ENCODE results near the gene WIZ.
"Not testable (repeated sequence)": the region's sequence is repeated elsewhere in the genome, so short reads cannot be mapped to it uniquely, and the experiment has no call there.

WIZ gene

DNA sequence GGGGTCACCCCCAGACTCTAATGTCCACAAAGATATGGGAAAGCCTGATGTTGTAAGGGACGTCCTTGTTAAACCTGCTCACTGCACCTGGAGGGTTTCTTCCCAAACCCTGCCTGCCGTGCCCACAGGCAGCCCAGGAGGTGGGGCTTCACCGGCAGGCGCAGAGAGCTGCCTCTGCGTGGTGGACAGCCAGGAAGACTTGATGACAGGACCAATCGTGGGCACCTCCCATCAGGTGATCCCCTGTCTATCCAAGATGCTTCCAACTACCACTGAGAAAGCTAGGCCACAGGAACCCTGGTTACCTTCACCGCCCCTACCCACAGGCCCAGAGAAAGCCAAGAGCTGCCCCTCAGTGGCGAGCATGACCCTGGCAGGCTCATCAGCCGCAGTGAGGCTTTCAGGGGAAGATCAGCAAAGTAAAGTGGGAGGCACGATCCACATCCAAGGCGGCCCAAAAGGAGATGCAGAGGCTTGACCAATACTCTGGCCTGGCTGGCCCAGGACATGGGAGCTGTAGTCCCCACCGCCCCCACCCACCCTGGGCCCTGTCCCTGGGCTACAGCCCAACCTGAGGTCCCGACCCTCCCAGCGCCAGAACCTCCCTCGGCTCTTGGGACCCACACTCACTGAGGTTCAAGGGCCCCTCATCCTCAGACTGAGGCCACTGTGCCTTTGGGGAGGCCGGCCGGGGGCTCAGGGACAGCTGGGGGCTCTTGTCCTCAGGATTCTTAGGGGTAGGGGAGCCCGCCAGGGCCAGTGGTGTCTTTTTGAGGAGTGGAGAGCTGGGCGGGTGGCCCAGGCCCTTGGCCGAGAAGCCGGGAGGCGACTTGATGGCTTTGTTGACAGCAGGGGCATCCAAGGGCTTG lies 20.6 kb downstream of the WIZ start:
- no peak for DNase-seq

DNA sequence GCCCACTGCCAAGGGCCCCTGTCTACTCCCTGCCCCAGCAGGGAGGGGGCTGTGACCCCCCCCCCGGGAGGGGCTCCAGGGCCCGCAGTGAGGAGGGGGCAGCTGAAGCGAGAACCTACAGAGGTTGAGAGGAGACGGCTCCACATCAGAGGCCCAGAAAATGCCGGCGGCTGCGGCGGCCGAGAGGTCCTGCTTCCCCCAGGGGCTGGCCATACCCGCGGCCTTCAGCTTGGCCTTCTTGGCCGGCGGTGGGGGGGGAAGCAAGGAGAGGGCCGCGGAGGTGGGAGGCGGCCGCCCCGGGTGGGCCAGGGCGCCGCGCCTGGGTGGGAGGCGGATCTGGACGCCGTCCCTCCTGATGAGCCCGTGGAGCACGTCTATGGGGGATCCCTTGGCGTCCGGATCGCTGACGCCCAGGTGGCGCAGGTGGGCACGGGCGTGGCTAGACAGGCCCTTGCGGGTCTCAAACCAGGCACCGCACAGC lies 21.7 kb downstream of the WIZ start:
- DNase-seq: no peak

DNA sequence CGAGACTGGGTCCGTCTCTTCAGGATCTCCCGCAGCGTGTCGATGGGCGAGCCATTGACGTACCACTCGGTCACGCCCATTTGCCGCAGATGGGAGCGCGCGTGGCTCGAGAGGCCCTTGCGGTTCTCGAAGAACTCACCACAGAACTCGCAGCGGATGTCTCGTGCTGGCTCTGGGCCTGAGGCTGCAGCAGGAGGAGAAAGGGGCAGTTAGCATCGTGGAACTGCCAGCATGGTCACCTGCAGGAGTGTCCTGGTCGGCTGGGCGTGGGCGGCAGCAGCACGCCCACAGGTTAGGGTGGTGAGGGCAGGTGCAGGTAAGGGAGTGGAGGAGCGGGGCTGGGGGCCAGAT lies 22.4 kb downstream of the WIZ start:
- DNase-seq: no peak

DNA sequence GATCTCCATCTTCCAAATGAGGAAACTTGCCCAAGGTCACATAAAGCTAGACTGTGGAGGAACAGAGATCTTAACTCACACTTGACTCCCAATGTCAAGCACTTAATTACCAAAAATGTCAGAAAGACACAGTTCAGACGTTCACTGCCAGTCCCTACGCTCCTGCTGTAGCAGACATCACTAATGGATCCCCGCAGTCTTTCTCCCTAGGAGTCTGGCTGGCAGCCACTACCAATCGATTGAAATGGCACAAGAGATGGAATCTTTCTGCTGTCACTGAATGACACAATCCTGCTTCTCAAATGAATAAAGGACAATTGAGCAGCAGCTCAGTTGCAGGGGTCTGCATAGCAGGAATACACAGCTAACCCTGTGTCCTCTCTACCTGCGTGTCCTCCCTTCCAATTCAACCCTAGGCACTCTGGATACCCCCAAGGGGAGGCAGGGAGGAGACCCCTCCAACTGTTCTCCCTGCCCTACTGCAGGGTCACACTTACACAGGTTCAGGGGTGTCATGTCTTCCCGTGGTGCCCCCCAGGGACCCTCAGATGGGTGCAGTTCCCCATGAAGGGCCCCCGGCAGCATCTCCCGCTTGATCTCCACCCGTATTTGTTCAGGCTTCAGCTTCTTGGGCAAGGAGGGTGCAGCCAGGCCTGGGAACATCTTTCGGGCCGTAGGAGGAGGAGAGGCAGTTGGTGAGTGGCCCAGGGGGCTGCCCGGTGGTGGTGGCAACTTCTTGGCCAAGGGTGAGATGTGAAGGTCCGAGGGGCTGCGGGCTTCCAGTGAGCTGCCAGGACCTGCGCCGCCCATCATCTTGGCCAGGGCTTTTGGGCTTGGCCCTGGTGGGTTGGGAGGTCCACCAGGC lies 23.0 kb downstream of the WIZ start:
- DNase-seq: no peak

DNA sequence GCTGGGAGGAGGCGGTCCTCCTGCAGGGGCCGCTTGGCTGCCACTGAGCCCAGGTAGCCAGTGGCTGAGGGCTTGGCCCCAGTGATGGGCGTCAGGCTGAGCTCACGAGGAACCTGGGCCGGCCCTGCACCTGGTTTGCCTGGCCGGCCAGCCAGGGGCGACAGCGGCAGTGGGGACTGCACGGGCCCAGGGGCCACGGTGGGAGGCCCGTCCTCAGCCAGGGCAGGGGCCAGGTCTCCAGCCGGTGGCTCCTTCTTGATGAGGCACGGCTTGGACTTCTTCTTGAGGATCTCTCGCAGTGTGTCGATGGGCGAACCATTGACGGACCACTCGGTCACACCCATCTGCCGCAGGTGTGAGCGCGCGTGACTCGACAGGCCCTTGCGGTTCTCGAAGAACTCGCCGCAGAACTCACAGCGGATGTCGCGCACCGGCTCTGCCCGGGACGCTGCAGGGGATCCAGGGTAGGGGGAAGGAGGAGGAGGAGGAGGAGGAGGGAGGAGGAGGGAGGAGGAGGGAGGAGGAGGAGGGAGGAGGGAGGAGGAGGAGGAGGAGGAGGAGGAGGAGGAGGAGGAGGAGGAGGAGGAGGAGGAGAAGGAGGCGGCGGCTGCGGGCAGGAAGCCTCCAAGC lies 24.3 kb downstream of the WIZ start:
- no peak for DNase-seq

DNA sequence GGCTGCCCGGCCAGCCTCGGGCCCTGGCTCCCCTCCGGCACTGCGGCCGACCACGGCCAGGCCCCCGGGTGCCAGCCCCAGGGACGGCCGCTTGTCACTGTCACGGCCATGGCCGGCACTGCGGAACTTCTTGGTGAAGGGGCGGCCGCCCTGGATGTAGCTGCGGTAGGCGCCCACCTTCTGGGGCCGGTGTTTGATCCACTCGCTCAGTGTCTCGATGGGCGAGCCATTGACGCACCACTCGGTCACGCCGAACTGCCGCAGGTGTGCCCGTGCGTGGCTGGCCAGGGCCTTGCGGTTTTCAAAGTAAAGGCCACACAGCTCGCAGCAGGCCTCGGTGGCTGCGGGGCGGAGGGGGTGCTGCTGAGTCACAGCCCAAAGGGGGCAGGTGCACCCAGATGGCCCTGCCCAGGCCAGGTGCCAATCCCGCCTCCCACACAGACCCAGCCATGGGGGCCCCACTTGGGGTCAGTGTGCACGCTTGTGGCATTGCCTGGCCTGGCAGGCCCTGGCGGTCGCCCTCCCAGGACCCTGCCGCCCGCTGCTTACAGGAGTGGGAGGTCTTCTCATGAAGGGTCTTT lies 25.0 kb downstream of the WIZ start:
- DNase-seq: no peak

DNA sequence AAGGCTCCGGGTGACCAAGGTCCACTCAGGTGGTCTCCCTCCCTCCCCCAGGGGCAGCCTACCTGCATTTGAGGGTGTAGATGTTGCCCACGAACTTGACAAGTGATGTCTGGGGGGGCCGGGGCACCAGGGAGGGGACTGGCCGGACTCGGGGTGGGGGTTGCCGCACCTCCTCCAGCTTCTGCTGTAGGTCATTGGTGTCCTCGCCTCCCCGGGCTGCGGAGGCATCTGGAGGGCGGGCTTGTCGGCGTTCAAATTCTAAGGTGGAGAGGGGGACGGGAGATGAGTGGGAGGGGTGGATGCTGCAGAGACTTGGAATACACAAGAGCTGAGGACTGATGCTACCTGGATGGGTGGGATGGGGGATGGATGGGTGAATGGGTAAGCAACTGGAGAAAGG lies 25.6 kb downstream of the WIZ start:
- DNase-seq: no peak

DNA sequence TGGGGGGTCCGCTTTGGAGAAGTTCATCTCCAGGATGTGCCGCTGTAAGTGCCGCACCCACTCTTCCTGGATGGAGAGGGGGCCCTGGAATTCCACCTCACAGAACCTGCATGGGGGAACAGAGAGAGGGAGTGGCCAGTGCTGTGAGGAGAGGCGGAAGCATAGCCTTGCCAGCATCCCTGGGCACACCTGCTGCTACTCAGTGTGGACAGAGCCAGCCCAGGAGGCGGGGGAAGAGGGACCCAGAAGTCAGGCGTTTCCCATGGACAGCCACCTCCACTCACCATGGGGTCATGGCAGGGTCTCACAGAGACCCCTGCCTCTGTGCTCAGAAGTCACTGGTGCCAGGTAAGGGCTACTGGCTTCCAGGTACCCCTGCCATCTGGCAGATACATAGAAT lies 26.6 kb downstream of the WIZ start:
- DNase-seq: no peak

DNA sequence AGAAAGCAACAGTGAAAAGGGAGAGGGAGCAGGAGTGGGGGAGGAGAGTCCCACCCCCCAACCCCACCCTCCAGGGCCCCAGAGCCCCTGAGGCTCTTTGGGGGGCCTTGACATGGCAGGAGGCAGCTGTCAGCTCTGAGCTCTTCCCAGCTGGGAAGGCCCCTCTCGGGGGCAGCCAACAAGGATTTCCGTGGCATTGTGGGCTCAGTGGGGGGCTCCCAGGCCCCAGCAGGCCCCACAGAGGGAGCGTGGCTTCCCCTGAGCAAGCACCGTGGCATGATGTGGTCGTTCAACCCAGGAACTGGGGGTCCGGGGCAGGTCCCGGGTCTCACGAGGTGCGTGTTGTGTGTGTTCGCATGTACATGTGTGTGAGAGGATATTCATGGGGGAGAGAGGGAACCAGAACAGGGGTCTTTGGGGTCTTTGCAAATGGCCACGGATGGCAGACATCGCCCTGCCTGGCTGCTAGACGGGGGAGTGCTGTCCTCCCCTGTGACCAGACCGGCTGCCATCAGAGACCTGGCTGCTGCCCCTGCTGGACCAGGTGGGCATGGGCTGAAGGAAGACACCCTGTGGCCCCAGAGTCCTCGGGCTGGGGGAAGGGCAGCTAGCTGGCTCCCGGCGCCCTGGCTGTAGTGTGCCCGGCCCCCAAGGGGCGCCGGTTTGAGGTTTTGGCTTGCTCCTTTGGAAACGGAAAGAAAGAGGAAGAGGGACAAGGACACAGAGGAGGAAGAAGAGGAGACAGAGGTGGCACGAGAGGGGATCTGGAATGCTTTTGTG lies 27.3 kb downstream of the WIZ start:
- no peak for DNase-seq

DNA sequence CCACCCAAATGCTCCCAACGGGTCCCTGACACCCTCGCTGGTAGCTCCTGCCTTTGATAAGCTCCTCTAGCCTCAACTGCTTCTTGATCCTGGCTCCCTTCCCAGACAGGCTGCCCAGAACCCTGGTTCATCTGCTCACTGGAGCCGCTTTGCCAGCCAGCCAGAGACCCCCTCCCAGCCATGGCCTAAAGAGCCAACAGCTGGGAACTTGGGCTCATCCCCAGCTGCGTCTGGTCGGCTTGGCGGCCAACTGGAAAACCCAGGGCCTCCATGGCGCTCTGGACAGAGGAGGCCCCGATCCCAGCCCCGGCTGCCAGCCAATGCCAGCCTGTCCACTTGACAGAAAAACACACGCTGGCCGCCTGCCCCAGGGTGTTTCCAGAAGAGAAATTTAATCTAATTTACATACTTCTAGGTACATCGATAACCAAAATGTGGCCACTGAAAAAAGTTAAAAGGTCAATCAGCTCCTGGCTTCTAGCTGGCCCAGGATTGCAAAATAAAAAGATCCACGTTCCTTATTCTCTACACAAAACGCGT lies 28.0 kb downstream of the WIZ start:
- DNase-seq: peak in 13 of 14 donors; percentile 13 to 85 (median 64)

DNA sequence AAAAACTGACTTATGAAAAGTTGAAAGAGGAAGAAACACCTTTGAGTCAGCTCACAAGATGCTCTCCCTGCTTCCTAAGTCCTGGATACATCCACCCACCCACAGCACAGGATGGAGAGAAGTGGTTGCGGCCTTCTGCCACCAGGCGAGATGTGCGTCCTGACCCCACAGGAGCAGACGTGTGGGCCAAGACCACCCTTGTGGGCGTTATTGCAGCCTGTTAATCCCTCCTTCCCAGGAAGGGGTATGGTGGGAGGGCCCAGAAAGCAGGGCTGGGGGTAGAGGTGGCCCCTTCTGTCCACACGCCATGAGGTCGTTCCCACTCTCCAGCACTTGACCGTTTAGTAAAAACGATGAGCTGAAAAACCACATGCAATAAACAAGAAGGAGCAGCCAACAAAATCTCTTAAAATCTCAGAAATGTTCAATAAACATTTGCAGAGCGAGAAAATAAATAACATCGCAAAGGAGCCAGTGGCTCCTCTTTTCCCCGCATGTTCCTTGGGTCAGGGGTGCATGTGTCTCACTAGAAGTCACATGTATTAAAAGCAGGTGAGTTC lies 28.5 kb downstream of the WIZ start:
- no peak for DNase-seq

DNA sequence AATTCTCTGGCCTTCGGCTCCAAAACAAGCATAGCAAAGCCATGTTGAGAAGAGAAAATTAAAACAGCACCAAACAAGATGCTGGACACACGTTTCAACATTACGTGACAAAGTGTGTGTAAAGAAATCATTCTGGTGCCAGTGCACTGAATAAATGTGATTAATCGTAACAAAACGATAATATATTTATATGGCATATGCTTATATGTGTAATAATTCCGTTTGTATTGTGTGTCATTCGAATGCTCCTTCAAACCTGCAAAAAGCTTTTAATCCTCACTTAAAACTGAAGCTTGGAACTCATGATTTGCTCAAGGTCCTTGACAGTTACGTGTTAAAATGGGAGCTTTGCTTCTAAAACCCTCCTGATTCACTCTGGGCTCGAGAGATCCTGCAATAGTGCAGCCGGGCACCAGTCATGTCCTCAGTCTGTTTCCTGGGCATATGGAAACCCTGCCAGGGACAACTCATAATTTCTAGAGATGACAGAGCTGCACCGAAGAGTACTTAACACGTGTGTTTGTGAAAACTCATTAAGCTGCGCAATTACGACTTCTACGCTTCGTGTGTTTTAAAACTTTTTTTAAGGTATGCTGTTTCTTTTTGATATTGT lies 30.2 kb downstream of the WIZ start:
- no peak for DNase-seq

DNA sequence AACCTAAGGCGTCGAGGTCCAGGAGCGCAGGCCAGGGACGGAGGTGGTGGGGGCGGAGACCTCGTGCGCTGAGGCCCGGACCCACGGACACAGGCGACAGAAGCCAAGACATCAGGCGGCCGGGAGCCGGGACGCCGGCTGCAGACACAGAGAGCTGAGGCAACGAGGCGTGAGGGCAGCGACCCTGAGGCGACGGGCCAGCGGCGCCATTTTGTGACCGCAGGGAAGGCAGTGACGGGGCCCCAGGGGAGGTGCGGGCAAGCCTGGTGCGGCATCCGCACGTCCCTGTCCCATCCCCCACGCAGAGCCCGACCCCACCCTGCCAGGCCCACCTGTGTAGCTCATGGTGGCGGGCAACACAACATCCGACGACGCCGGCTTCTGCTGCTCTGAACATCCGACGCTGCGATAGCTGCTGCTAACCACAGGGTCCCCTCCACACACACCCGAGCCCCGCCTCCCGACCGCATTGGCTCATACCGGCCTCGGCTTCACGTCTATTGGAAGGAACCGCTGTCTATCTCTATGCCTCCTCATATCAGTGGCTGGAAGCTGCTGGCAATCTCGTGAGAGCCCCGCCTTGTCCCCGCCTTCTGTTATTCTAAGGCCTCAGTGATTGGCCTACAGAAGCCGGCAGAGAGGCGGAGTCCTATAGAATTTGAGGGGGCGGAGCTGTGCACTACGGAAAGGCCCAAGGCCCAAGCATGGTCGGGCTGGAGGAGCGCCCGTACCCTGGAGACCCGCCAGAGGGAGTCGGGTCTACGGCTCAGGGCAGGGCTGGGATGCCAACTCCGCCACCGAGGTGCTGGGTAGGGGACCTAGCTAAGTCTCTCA lies 31.0 kb downstream of the WIZ start, which contains the start of gene AKAP8L:
Gene AKAP8L, minus strand, starts transcription at position 410 of the 834 bp plus-strand sequence. Its CDS starts 65 bp downstream, at position 345.
- peak; percentile 76 to 99 (median 96) for DNase-seq

DNA sequence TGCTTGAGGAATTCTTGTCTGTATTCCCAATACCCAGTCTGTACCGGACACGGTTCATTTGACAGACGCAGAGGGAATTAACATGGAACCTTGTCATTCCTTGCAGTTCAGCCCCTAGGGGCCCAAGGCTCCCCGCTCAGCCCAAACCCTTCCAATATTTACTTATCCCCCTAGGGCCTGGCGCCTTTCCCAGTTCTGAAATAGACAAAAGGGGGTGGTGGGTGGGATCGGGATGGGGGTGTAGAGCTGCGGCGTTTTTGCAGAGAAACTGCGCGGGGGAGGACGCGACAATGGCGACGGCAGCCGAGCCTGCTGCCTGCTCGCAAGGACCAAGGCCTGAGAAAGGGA lies 31.6 kb downstream of the WIZ start:
- peak in 2 of 14 donors; percentile 32 to 35 for DNase-seq

DNA sequence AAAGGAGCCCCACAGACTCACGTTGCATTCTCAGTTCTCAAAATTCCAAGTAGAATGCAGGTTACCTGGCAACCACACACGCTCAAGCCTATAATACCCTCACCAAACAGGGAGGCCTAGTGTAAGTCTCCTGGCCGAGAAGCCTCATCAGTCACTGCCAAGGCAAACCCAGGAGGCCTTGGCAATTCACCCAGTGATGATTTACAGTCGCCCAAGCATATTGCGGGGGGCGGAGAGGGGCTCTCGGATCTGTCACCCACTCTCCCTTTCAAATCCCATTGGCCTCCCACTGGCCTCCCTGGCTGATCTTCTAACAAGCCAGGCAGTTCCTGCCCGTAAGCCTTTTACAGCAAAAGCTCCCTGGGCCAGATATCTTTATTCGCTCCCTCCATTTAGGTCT lies 32.1 kb downstream of the WIZ start:
- DNase-seq: no peak

DNA sequence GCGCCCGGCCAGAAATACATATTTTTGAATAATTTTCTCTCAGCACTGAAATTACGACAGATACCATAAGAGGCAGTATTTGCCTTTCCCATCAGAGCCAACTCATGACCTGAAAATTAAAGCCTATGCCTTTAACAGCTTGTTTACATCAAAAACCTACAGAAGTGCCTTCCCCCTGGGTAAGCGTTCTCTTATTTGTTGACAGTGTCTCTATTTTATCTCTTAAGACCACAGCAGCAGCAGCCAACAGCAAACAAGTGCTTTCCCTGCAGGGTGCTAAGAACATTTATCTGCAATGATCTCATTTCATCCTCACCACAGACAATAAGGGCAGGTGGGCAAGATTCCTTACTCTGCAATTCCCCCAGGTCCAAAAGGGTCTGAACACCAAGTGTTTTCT lies 36.9 kb downstream of the WIZ start:
- DNase-seq: no peak

DNA sequence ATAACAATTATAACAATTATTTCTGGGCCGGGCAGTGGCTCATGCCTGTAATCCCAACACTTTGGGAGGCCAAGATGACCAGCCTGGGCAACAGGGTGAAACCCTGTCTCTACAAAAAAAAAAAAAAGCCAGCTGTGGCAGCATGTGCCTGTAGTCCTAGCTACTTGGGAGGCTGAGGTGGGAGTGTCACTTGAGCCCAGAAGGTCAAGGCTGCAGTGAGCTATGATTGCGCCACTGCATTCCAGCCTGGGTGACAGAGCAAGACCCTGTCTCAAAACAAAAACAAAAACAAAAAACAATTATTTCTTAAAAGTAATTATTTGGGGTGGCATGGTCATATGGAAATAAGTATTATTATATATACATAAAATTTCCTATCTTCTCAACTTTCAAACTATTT lies 38.4 kb downstream of the WIZ start:
- DNase-seq: not testable (repeated sequence)

DNA sequence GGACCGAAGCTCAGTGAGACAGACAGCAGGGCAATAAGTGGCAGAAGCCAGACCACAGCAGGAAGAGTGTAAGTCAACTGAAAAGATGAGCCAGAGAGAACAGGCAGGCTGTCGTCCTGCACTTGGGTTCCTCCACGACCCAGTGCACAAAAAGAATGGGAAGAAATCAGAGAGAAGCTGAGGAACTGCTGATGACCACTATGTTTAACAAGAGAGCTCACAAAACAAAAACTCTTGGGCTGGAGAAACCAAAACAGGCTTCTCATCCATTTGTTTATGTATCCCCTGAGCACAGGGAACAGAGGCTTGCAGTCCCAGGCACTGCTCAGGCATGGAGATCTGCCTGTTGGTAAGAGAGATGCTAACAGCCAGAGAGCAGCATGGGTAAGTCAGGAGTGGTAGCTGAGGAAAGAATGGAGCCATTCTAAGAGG lies 45.0 kb downstream of the WIZ start:
- peak in 5 of 14 donors; percentile 14 to 56 (median 26) for DNase-seq

DNA sequence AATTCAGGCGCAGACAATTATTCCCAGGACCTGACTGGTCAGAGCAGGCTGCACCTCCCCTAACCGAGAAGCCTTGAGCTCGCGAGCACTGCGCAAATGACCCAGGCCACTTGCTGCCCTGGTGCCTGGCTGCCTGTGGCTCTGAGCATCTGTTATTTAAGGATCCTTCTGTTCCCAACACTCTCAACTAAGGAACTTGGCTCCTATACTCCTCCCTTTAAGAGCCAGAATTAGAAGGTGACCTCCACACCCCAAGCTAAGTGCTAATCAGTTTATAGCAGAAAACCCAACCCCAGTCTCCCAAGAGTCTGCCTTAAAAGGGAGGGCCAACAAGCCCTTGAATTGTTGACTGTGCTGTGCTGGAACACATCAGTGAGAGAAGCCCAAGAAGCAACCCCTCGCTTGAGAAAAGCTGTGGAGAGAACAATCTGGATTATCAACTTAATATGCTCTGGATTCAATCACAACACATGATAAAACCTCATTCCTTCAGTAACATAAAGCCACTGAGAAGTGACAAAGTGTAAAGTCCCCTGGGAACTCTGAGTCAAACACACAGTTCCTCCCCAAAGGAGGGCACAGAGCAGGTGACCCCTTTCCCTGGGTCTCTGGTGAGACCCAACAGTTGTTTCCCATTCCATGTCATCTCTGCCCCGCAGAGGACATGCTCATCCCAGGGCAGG lies 45.5 kb downstream of the WIZ start:
- peak in 1 of 14 donors; percentile 83 for DNase-seq
